AG04450 (cell line): ENCODE results near the gene FIGNL1. TPM values are rescaled to one million over a fixed set of nuclear protein-coding genes. Genes with fewer than 3 reads are reported as not detected.

Source experiments
- CTCF ChIA-PET: fragments of 300-600, 350-600 bp; formaldehyde crosslinking; extraction: SDS; loops from one replicate; lab custom pipeline; 2022; ENCODE audit warnings: antibody characterized with exemption, inconsistent platforms; lab: Charles Lee
- POLR2A ChIA-PET: fragments of 350-600 bp; formaldehyde crosslinking; extraction: SDS; loops from one replicate; lab custom pipeline; 2021; ENCODE audit warnings: antibody characterized with exemption, inconsistent platforms; lab: Yijun Ruan, JAX
- DNase-seq: peaks from one replicate; pipeline ENCODE4 v3.0.0-alpha.2; 2011; ENCODE audit warnings: low read depth, low spot score
- H3K27ac ChIP-seq: one replicate; pipeline ENCODE4 v1.5.1; 2012; ENCODE audit warnings: low read depth, low read length, control low read depth
- H3K27me3 ChIP-seq: one replicate; pipeline ENCODE4 v1.6.0; 2012; ENCODE audit warnings: low read length; ENCODE audit not compliant: control insufficient read depth, insufficient read depth
- H3K4me3 ChIP-seq: 2 replicates; pipeline ENCODE4 v1.5.1; 2011; ENCODE audit warnings: mild to moderate bottlenecking, low read depth, low read length, control low read depth
- H3K9me3 ChIP-seq: 2 replicates; pipeline ENCODE4 v1.5.1; 2012; ENCODE audit warnings: low read length; ENCODE audit not compliant: control insufficient read depth, insufficient read depth
- polyA plus RNA-seq: library from polyadenylated mRNA; depleted of rRNA; stranded (reverse); fragments of >200 nt; gene quantifications from 2 replicates; pipeline ENCODE4 v1.2.3, GENCODE V29; 2011
- TF ChIP-seq, protein P1 (sequence below): IDR thresholded peaks from 2 replicates; pipeline ENCODE4 v1.5.1; 2011; ENCODE audit warnings: low read depth, low read length, control low read depth, inconsistent platforms

Gene FIGNL1
- polyA plus RNA-seq, 1 experiment: 9.5 TPM

DNA sequence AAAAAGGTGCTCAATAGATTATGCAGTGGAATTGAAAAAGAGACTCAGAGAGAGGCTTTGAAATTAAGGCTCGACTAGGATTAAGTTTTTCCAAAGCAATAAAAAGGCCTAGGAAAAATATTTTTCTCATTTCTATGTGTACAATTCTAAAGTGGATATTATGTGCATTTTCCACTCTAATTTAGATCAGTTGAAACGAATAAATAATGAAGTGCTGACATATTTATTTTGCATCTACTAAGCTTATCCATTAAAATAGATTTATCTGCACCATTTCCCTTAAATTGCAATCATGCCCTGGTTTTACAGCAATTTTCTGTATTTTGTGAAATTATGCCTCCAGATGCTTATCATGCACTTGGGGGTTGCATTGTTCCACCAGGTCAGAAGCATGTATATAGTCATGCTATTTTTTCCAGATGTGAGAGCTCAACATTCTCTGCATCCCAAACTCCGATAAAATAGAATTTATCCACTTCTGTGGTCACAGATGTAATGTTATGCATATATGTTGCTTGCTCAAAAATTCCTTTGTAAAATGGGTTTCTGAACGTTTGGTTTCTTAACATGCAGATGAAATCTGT is 18.3 kb downstream of the FIGNL1 start:
- ChIA-PET CTCF (interaction anchor here (3.0 kb wide), 1 partner anchor 13 kb away, joined by 22 read pairs; no protein-coding TSS in a partner anchor), POLR2A (no interaction called here)
- Histone ChIP-seq H3K4me3 (no peak overlapping the region), H3K27me3 (no peaks in the 10 kb centered on the region), H3K9me3 (no peaks in the 10 kb centered on the region), H3K27ac (no peak overlapping the region)
- no peak for DNase-seq
- TF ChIP-seq, protein P1, sequence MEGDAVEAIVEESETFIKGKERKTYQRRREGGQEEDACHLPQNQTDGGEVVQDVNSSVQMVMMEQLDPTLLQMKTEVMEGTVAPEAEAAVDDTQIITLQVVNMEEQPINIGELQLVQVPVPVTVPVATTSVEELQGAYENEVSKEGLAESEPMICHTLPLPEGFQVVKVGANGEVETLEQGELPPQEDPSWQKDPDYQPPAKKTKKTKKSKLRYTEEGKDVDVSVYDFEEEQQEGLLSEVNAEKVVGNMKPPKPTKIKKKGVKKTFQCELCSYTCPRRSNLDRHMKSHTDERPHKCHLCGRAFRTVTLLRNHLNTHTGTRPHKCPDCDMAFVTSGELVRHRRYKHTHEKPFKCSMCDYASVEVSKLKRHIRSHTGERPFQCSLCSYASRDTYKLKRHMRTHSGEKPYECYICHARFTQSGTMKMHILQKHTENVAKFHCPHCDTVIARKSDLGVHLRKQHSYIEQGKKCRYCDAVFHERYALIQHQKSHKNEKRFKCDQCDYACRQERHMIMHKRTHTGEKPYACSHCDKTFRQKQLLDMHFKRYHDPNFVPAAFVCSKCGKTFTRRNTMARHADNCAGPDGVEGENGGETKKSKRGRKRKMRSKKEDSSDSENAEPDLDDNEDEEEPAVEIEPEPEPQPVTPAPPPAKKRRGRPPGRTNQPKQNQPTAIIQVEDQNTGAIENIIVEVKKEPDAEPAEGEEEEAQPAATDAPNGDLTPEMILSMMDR: no peak

DNA sequence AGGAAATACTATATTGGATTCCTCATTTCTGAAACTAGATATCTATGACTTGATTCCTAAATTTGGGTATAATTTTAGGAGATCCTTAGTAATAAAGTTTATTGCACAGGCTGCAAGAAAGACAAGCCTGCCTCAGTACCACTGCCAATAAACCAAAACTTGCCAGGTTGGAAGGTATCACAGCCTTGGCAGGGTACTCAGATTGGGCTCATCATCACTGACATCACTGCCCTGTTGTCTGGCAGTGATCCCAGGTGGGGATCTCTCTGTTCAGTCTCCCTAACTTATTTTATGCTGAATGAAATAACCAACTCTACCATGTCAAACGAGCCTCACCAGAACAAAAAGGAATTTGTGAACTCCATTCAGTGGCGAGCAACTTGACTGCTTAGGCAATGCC is 18.8 kb downstream of the FIGNL1 start:
- ChIA-PET CTCF (interaction anchor here (3.0 kb wide), 1 partner anchor 13 kb away, joined by 22 read pairs; no protein-coding TSS in a partner anchor), POLR2A (no interaction called here)
- H3K4me3 ChIP-seq: no peak overlapping the region
- H3K27ac ChIP-seq: no peak overlapping the region
- TF ChIP-seq, protein P1: no peak
- DNase-seq: no peak
- no peaks in the 10 kb centered on the region for H3K9me3 ChIP-seq
- no peaks in the 10 kb centered on the region for H3K27me3 ChIP-seq

DNA sequence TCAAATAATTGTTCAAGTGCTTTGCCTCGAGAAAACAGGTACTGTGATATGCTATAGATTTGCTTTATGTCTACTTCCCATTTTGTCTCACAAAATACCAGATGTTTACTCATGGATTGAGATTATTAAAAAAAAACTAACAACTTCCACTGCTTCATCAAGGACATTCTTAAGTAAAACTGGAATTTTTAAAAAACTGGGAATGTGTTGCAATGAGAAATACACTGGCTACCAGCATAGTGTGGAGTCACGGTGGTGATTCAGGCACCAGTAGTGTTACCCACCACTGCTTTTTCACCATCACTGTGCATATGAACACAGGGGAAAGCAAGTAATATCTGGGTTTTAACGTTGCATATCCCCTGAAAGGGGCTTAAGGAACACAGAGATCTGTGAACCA is 21.2 kb downstream of the FIGNL1 start:
- ChIA-PET POLR2A (no interaction called here), CTCF (interaction anchor here (1.7 kb wide), 1 partner anchor 11 kb away, joined by 5 read pairs; no protein-coding TSS in a partner anchor)
- DNase-seq: no peak
- Histone ChIP-seq H3K27me3 (no peaks in the 10 kb centered on the region), H3K4me3 (no peak overlapping the region), H3K9me3 (no peaks in the 10 kb centered on the region), H3K27ac (no peak overlapping the region)
- TF ChIP-seq, protein P1: no peak

DNA sequence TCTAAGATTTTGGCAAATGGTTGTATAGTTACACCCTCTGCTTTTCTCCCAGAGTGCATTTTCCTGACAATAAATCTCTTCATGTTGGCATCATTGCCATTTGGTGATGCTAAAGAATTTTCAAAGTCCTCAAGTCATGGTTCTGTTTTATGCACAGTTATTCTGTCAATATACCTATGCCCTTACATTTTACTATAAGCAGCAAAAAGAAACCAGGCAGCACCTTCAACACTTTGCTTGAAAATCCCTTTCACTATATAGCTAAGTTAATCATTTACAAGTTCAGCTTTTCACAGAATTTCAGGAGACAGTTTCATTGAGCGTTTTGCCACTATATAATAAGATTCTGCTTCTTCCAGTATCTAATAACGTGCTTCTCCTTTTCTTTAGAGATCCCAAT is 22.6 kb downstream of the FIGNL1 start:
- CTCF ChIA-PET: interaction anchor here (0.9 to 2.4 kb wide), 4 partner anchors 10 to 735 kb away, joined by 3 to 22 read pairs (median 4); no protein-coding TSS in a partner anchor
- no peak overlapping the region for H3K4me3 ChIP-seq
- H3K27me3 ChIP-seq: no peaks in the 10 kb centered on the region
- POLR2A ChIA-PET: no interaction called here
- TF ChIP-seq, protein P1: no peak
- no peak for DNase-seq
- no peaks in the 10 kb centered on the region for H3K9me3 ChIP-seq
- H3K27ac ChIP-seq: no peak overlapping the region

DNA sequence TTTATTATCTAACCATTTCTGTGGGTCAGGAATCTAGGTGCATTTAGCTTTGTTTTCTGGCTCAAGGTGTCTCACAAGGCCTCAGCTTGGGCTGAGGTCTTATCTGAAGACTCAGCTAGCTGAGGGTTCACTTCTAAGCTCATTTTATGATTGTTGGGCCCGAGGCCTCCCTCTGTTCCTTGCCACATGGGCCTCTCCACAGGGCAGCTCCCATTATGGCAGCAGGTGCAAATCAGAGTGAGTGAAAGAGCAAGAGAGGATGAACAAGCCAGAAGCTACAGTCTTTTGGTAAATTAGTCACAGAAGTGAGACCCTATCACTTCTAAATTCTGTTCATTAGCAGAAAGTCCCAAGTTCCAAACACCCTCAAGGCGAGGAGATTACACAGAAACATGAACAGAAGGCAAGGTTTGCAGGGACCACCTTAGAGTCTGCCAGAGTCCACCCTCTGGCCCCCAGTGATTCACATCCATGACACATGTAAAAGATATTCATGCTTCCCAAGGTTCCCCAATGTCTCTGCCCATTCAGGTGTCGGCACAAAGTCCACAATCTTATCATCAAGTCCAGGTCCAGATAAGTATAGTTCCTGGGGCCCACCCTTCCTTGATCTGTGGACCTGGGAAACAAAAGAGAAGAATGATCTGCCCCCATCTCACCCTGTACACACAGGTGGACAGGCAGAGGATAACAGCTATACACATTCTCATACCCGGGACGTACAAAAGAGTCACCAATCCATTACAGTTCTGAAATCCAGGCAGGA is 23.7 kb downstream of the FIGNL1 start:
- TF ChIP-seq, protein P1: no peak

More for the DNA sequence above, 23.7 kb downstream of the FIGNL1 start:
- Histone ChIP-seq H3K9me3 (no peaks in the 10 kb centered on the region), H3K27me3 (no peaks in the 10 kb centered on the region), H3K27ac (no peak overlapping the region), H3K4me3 (no peak overlapping the region)
- POLR2A ChIA-PET: no interaction called here
- CTCF ChIA-PET: interaction anchor here (1.3 to 2.4 kb wide), 3 partner anchors 9 to 736 kb away, joined by 3 to 22 read pairs (median 3); no protein-coding TSS in a partner anchor
- no peak for DNase-seq
